HepG2 (cell line): ENCODE data around the gene HOXB2. TPM values are rescaled to one million over a fixed set of nuclear protein-coding genes. Genes with fewer than 3 reads are reported as not detected.

Experiments used
- ATAC-seq: fragments of 200-7000 bp; cut with Tn5 transposase; 3 replicates; pipeline ENCODE4 v1.9.1; 2020; ENCODE audit warnings: mild to moderate bottlenecking, moderate library complexity
- BruUV-seq: library from RNA; stranded (reverse); fragments of 400-500 nt; replicated peaks from 2 replicates; lab custom pipeline; 2021; lab: Mats Ljungman, UMichigan
- CTCF ChIA-PET: fragments of 300-600 bp; formaldehyde crosslinking; extraction: SDS; loops from one replicate; lab custom pipeline; 2021; ENCODE audit warnings: low total read pairs, inconsistent platforms, low intra/inter-chr PET ratio; lab: Yijun Ruan, JAX
- POLR2A ChIA-PET: fragments of 350-600 bp; sonication (Branson Sonifier 250); formaldehyde crosslinking; loops from one replicate; lab custom pipeline; 2020; ENCODE audit warnings: antibody characterized with exemption, inconsistent platforms; lab: Yijun Ruan, JAX
- DNase-seq: peaks from one replicate; pipeline ENCODE4 v3.0.0-alpha.2; 2015; ENCODE audit warnings: low spot score
- FAIRE-seq: peaks from 3 replicates; lab custom pipeline; 2011; peaks lifted over from hg19 to GRCh38; lab: Jason Lieb, UNC
- H2AFZ ChIP-seq: one replicate; pipeline ENCODE4 v1.6.1; 2011; ENCODE audit warnings: low read length, inconsistent platforms
- H3K27ac ChIP-seq: fragments of 300-600 bp; 3 replicates; pipeline ENCODE4 v1.8.0; 2011; ENCODE audit warnings: mixed run types, mild to moderate bottlenecking, mixed read lengths, low read length, inconsistent platforms; ENCODE audit not compliant: insufficient read depth; ENCODE audit errors: extremely low read length
- H3K27me3 ChIP-seq, 2 experiments: fragments of 200-600 bp in 1 of 2; 2 replicates in 1 of 2; 3 replicates in 1 of 2; pipeline versions ENCODE4 v1.6.0 to v1.8.0; 2011; ENCODE audit warnings: low read length in 2 of 2, mild to moderate bottlenecking in 2 of 2, moderate library complexity in 2 of 2, inconsistent platforms in 1 of 2; ENCODE audit not compliant: insufficient read depth in 2 of 2, control insufficient read depth in 1 of 2
- H3K36me3 ChIP-seq, 2 experiments: fragments of 200-600 bp in 1 of 2; replicated peaks in 1 of 2; 2 replicates in 1 of 2; 3 replicates in 1 of 2; pipeline versions ENCODE4 v1.5.1 to v1.8.0; 2011; ENCODE audit warnings: low read length in 2 of 2, inconsistent platforms in 1 of 2; ENCODE audit not compliant: insufficient read depth in 2 of 2, control insufficient read depth in 1 of 2
- H3K4me1 ChIP-seq: 2 replicates; pipeline ENCODE4 v1.5.1; 2012; ENCODE audit warnings: low read length, inconsistent platforms; ENCODE audit not compliant: insufficient read depth
- H3K4me2 ChIP-seq: 2 replicates; pipeline ENCODE4 v1.6.0; 2011; ENCODE audit warnings: low read depth, low read length, inconsistent platforms
- H3K4me3 ChIP-seq, 3 experiments: fragments of 200-600 bp in 1 of 3; sonication (generic), shearing (Covaris generic) in 1 of 3; replicated peaks in 1 of 3; 2 replicates each; pipeline ENCODE4 v1.5.1; 2011 to 2016; ENCODE audit warnings: low read length in 3 of 3, inconsistent platforms in 2 of 3, low read depth in 2 of 3, mild to moderate bottlenecking in 2 of 3, control low read depth in 1 of 3, mixed read lengths in 1 of 3; ENCODE audit not compliant: insufficient read depth in 1 of 3
- H3K79me2 ChIP-seq: one replicate; pipeline ENCODE4 v1.6.1; 2011; ENCODE audit warnings: low read length, inconsistent platforms; ENCODE audit not compliant: insufficient read depth
- H3K9ac ChIP-seq: 2 replicates; pipeline ENCODE4 v1.6.0; 2011; ENCODE audit warnings: mild to moderate bottlenecking, low read depth, low read length, inconsistent platforms; ENCODE audit not compliant: insufficient read depth
- H3K9me3 ChIP-seq: 2 replicates; pipeline ENCODE4 v1.5.1; 2012; ENCODE audit warnings: mild to moderate bottlenecking, low read length
- H4K20me1 ChIP-seq: 2 replicates; pipeline ENCODE4 v1.6.0; 2011; ENCODE audit warnings: inconsistent platforms, mild to moderate bottlenecking, low read length, moderate library complexity; ENCODE audit not compliant: insufficient read depth
- CBX1 ChIP-seq: IDR thresholded peaks from one replicate; pipeline ENCODE4 v1.6.1; 2016; ENCODE audit warnings: antibody characterized with exemption, low read depth
- DNMT1 ChIP-seq: sonication (generic); formaldehyde crosslinking; IDR thresholded peaks from 2 replicates; pipeline ENCODE4 v1.5.1; 2020; ENCODE audit warnings: mild to moderate bottlenecking, missing genetic modification reagents
- GTF3A ChIP-seq: sonication (generic); formaldehyde crosslinking; conservative IDR thresholded peaks from 2 replicates; pipeline ENCODE4 v1.4.0; 2020; ENCODE audit warnings: mild to moderate bottlenecking, missing genetic modification reagents
- KMT2A ChIP-seq: sonication (generic); formaldehyde crosslinking; IDR thresholded peaks from 2 replicates; pipeline ENCODE4 v1.4.0; 2020; ENCODE audit warnings: missing genetic modification reagents
- MAF1 ChIP-seq: sonication (generic); formaldehyde crosslinking; IDR thresholded peaks from 2 replicates; pipeline ENCODE4 v1.5.0; 2020; ENCODE audit warnings: missing genetic modification reagents, borderline replicate concordance
- MXD3 ChIP-seq: IDR thresholded peaks from 2 replicates; pipeline ENCODE4 v1.6.1; 2016; ENCODE audit warnings: mild to moderate bottlenecking, missing biosample characterization, missing genetic modification reagents
- MYC ChIP-seq: sonication (generic); formaldehyde crosslinking; IDR thresholded peaks from 2 replicates; pipeline ENCODE4 v1.9.0; 2021; ENCODE audit warnings: missing genetic modification reagents, borderline replicate concordance
- NFIB ChIP-seq: sonication (generic); formaldehyde crosslinking; IDR thresholded peaks from 2 replicates; pipeline ENCODE4 v1.9.0; 2021; ENCODE audit warnings: missing genetic modification reagents, mild to moderate bottlenecking, borderline replicate concordance
- NRL ChIP-seq: sonication (generic); formaldehyde crosslinking; IDR thresholded peaks from 2 replicates; pipeline ENCODE4 v1.5.0; 2020; ENCODE audit warnings: missing genetic modification reagents, mild to moderate bottlenecking, moderate library complexity, borderline replicate concordance
- PAF1 ChIP-seq: IDR thresholded peaks from 2 replicates; pipeline ENCODE4 v1.6.1; 2016; ENCODE audit warnings: missing genetic modification reagents, missing compliant biosample characterization
- PTBP1 ChIP-seq: fragments of 200-400 bp; formaldehyde crosslinking; IDR thresholded peaks from 2 replicates; pipeline ENCODE4 v1.6.1; 2018; ENCODE audit warnings: low read length, low read depth; ENCODE audit not compliant: poor library complexity, severe bottlenecking
- RXRA ChIP-seq: sonication (generic); formaldehyde crosslinking; IDR thresholded peaks from 2 replicates; pipeline ENCODE4 v1.5.1; 2020; ENCODE audit warnings: missing genetic modification reagents
- SOX5 ChIP-seq: IDR thresholded peaks from 2 replicates; pipeline ENCODE4 v1.6.1; 2016; ENCODE audit warnings: borderline replicate concordance
- SP1 ChIP-seq, 2 experiments: fragments of 450-650 bp in 1 of 2; sonication (generic) in 1 of 2; formaldehyde crosslinking in 1 of 2; IDR thresholded peaks; 2 replicates each; pipeline versions ENCODE4 v1.4.0 to v1.6.1; 2016 to 2020; ENCODE audit warnings: missing genetic modification reagents in 1 of 2
- ZHX1 ChIP-seq: sonication (generic); formaldehyde crosslinking; IDR thresholded peaks from 2 replicates; pipeline ENCODE4 v1.8.1; 2022; ENCODE audit warnings: low read depth, mild to moderate bottlenecking, missing genetic modification reagents
- ZNF749 ChIP-seq: sonication (generic); formaldehyde crosslinking; IDR thresholded peaks from 2 replicates; pipeline ENCODE4 v1.8.0; 2022; ENCODE audit warnings: mild to moderate bottlenecking, missing genetic modification reagents, moderate library complexity, borderline replicate concordance
- ZSCAN5A ChIP-seq: sonication (generic); formaldehyde crosslinking; IDR thresholded peaks from 2 replicates; pipeline ENCODE4 v1.8.0; 2022; ENCODE audit warnings: mild to moderate bottlenecking, missing genetic modification reagents, borderline replicate concordance
- WGBS: methylation state at CpG from one replicate; pipeline ENCODE4 v1.1.6; 2017; ENCODE audit warnings: low lambda C conversion rate; 5-methylcytosine and 5-hydroxymethylcytosine counted together
- in situ Hi-C: cut with HindIII; loops from 2 replicates; pipeline ENCODE4 v1.10.0; 2017; ENCODE audit warnings: low pct_unique_long_range_greater_than_20kb; ENCODE audit not compliant: extremely low pct_ligation_motif_present
- intact Hi-C: fragments of 100-400 bp; cut with micrococcal nuclease; formaldehyde crosslinking; loops from one replicate; pipeline ENCODE4 v1.10.0; 2022; ENCODE audit not compliant: unreplicated experiment
- polyA plus RNA-seq, 8 experiments: library from polyadenylated mRNA; depleted of rRNA in 3 of 8; stranded (reverse) in 7 of 8; unstranded in 1 of 8; fragments of >200 nt; fragmentation: Illumina TruSeq in 4 of 8; extraction: Trizol in 4 of 8; gene quantifications; 2 replicates each; pipeline versions ENCODE4 v1.2.1 to v1.2.3, GENCODE V29; 2011 to 2016; ENCODE audit warnings: low read depth in 4 of 8, missing spikeins in 1 of 8, mixed read lengths in 1 of 8; ENCODE audit not compliant: insufficient read depth in 1 of 8
- total RNA-seq, 5 experiments: library from RNA; depleted of rRNA; stranded (reverse); fragments of >200 nt; fragmentation: Illumina TruSeq; extraction: Trizol; gene quantifications; 2 replicates each; pipeline ENCODE4 v1.2.3, GENCODE V29; 2016; ENCODE audit warnings: low read depth in 1 of 5

Gene HOXB2
- total and polyA plus RNA-seq, 2 of the 13 experiments (the other 11 are each of a cell fraction or from before 2014, with no cell fraction given), result not detected

GRCh38 chr17:48502901-48503300 lies 42.0 kb downstream of the HOXB2 start (continued):
- TF ChIP-seq ZHX1 (CRISPR knock-in tag), result no peak

GRCh38 chr17:48502312-48502711 lies 42.6 kb downstream of the HOXB2 start:
- H4K20me1 ChIP-seq, result no peaks in the 10 kb centered on the region
- CTCF ChIA-PET, result no interaction called here
- peaks cover 0 to 32% of the 10 kb centered on the region in 2 experiments; a peak in 3 of 5 replicates for H3K27me3 ChIP-seq
- no peaks in the 10 kb centered on the region for H3K36me3 ChIP-seq
- H3K4me3 ChIP-seq, result no peak overlapping the region
- H3K79me2 ChIP-seq, result no peaks in the 10 kb centered on the region
- H3K27ac ChIP-seq, result no peak overlapping the region
- no TSS peak for BruUV-seq
- no peak for DNase-seq
- FAIRE-seq, result no peak
- no peak overlapping the region for H2AFZ ChIP-seq
- no peaks in the 10 kb centered on the region for H3K4me1 ChIP-seq
- 4% methylated on average over 2 of the region's 2 CpGs for WGBS
- intact Hi-C loops (no loop called here), in situ Hi-C loops (no loop called here)
- TF ChIP-seq DNMT1 (CRISPR knock-in tag) (no peak), SOX5 (CRISPR knock-in tag) (no peak), CBX1 (no peak), SP1 (IDR thresholded peaks at IDR 0.05) (no peak), SP1 (CRISPR knock-in tag; IDR thresholded peaks at IDR 0.05) (no peak), ZSCAN5A (CRISPR knock-in tag) (no peak), NRL (CRISPR knock-in tag) (no peak), PTBP1 (no peak), GTF3A (CRISPR knock-in tag) (no peak), RXRA (no peak), KMT2A (CRISPR knock-in tag) (no peak), MAF1 (CRISPR knock-in tag) (no peak), NFIB (CRISPR knock-in tag) (no peak), PAF1 (CRISPR knock-in tag) (no peak), MXD3 (CRISPR knock-in tag) (no peak), MYC (CRISPR knock-in tag) (no peak), ZNF749 (CRISPR knock-in tag) (no peak)
- ATAC-seq, result no peak
- POLR2A ChIA-PET, result no interaction called here
- no peak overlapping the region for H3K9ac ChIP-seq
- H3K9me3 ChIP-seq, result no peaks in the 10 kb centered on the region
- H3K4me2 ChIP-seq, result no peak overlapping the region
